Endothelial cell of umbilical vein (primary cell): ENCODE data around the gene EMC9. TPM values are rescaled to one million over a fixed set of nuclear protein-coding genes. Genes with fewer than 3 reads are reported as not detected.

ENCODE experiments used
- BruUV-seq: library from RNA; stranded (reverse); fragments of 400-500 nt; replicated peaks from 2 replicates; lab custom pipeline; 2021; lab: Mats Ljungman, UMichigan
- CTCF ChIA-PET: fragments of 300-600, 350-600 bp; sonication (Branson Sonifier 250); formaldehyde crosslinking; loops from one replicate; lab custom pipeline; 2021; ENCODE audit warnings: antibody characterized with exemption, inconsistent platforms; lab: Charles Lee
- POLR2A ChIA-PET: fragments of 300-600, 350-600 bp; sonication (Branson Sonifier 250); formaldehyde crosslinking; loops from one replicate; lab custom pipeline; 2021; ENCODE audit warnings: antibody characterized with exemption, inconsistent platforms; lab: Charles Lee
- DNase-seq: peaks from one replicate; pipeline ENCODE4 v3.0.0-alpha.2; 2011; ENCODE audit warnings: low read depth, low spot score
- FAIRE-seq: peaks from 2 replicates; lab custom pipeline; 2011; peaks lifted over from hg19 to GRCh38; lab: Jason Lieb, UNC
- H2AFZ ChIP-seq: 2 replicates; pipeline ENCODE4 v1.6.0; 2012; ENCODE audit warnings: low read depth, low read length, control low read depth, inconsistent platforms
- H3K27ac ChIP-seq: 2 replicates; pipeline ENCODE4 v1.5.1; 2011; ENCODE audit warnings: low read depth, mild to moderate bottlenecking, control low read depth, low read length, moderate library complexity; ENCODE audit not compliant: insufficient read depth
- H3K27me3 ChIP-seq, 2 experiments: 2 replicates each; pipeline versions ENCODE4 v1.6.0 to v1.6.1; 2011; ENCODE audit warnings: low read length in 2 of 2, mixed read lengths in 1 of 2; ENCODE audit not compliant: control insufficient read depth in 2 of 2, insufficient read depth in 2 of 2
- H3K36me3 ChIP-seq, 2 experiments: 2 replicates in 1 of 2; 3 replicates in 1 of 2; pipeline ENCODE4 v1.5.1; 2011; ENCODE audit warnings: low read length in 2 of 2, mild to moderate bottlenecking in 1 of 2, moderate library complexity in 1 of 2; ENCODE audit not compliant: control insufficient read depth in 2 of 2, insufficient read depth in 2 of 2; ENCODE audit errors: extremely low read depth in 1 of 2
- H3K4me1 ChIP-seq: 3 replicates; pipeline ENCODE4 v1.5.1; 2011; ENCODE audit warnings: mild to moderate bottlenecking, low read length; ENCODE audit not compliant: control insufficient read depth, insufficient read depth; ENCODE audit errors: extremely low read depth
- H3K4me2 ChIP-seq: 2 replicates; pipeline ENCODE4 v1.6.1; 2011; ENCODE audit warnings: low read length, control low read depth, mixed read lengths; ENCODE audit not compliant: insufficient read depth
- H3K4me3 ChIP-seq, 3 experiments: fragments of 200-600 bp in 1 of 3; sonication (generic), shearing (Covaris generic) in 1 of 3; replicated peaks in 1 of 3; 2 replicates each; pipeline ENCODE4 v1.5.1; 2011 to 2016; ENCODE audit warnings: control low read depth in 3 of 3, low read length in 3 of 3, mild to moderate bottlenecking in 2 of 3, inconsistent platforms in 1 of 3, low read depth in 1 of 3, moderate library complexity in 1 of 3; ENCODE audit not compliant: insufficient read depth in 1 of 3
- H3K79me2 ChIP-seq: 2 replicates; pipeline ENCODE4 v1.6.0; 2012; ENCODE audit warnings: low read length, inconsistent platforms; ENCODE audit not compliant: control insufficient read depth, insufficient read depth
- H3K9ac ChIP-seq: replicated peaks from 2 replicates; pipeline ENCODE3; 2011; ENCODE audit warnings: low read length, control low read depth; ENCODE audit not compliant: insufficient read depth; ENCODE audit errors: extremely low read depth
- H3K9me1 ChIP-seq: replicated peaks from 3 replicates; pipeline ENCODE4 v1.6.0; 2011; ENCODE audit warnings: mild to moderate bottlenecking, low read length; ENCODE audit not compliant: control insufficient read depth, insufficient read depth; ENCODE audit errors: extremely low read depth
- H3K9me3 ChIP-seq: replicated peaks from 2 replicates; pipeline ENCODE4 v1.5.1; 2012; ENCODE audit warnings: low read length, inconsistent platforms; ENCODE audit not compliant: control insufficient read depth, insufficient read depth
- H4K20me1 ChIP-seq: replicated peaks from 2 replicates; pipeline ENCODE3; 2011; ENCODE audit warnings: mild to moderate bottlenecking, low read length; ENCODE audit not compliant: control insufficient read depth, insufficient read depth; ENCODE audit errors: extremely low read depth
- EZH2 ChIP-seq: IDR thresholded peaks from 2 replicates; pipeline ENCODE4 v1.6.1; 2012; ENCODE audit warnings: borderline replicate concordance, low read depth, mild to moderate bottlenecking, moderate library complexity, low read length, inconsistent platforms; ENCODE audit not compliant: severe bottlenecking
- FOS ChIP-seq: IDR thresholded peaks from 2 replicates; pipeline ENCODE4 v1.6.1; 2011; ENCODE audit warnings: mild to moderate bottlenecking, low read length, moderate library complexity, borderline replicate concordance; ENCODE audit not compliant: insufficient read depth
- MAX ChIP-seq: IDR thresholded peaks from 2 replicates; pipeline ENCODE4 v1.6.1; 2011; ENCODE audit not compliant: insufficient read depth, insufficient read length
- dilution Hi-C: fragments of 300-500 bp; cut with MboI; formaldehyde crosslinking; loops from one replicate; pipeline ENCODE4 v1.15.0; 2019; ENCODE audit warnings: low sequenced_read_pairs; ENCODE audit not compliant: extremely low pct_ligation_motif_present
- intact Hi-C: fragments of 100-400 bp; cut with micrococcal nuclease; formaldehyde crosslinking; loops from one replicate; pipeline ENCODE4 v1.10.0; 2022
- polyA plus RNA-seq, 4 experiments: library from polyadenylated mRNA; depleted of rRNA in 3 of 4; stranded (reverse) in 3 of 4; unstranded in 1 of 4; fragments of >200 nt; gene quantifications; 2 replicates each; pipeline versions ENCODE4 v1.2.1 to v1.2.3, GENCODE V29; 2011 to 2012; ENCODE audit warnings: missing spikeins in 1 of 4
- total RNA-seq: library from RNA; stranded (reverse); gene quantifications from 2 replicates; pipeline ENCODE4 v1.2.3, GENCODE V29; 2021

EMC9 gene
- total and polyA plus RNA-seq, 2 donors (not counting 3 experiments of a cell fraction or from before 2014, with no cell fraction given), result 21.8 to 31.8 TPM

DNA sequence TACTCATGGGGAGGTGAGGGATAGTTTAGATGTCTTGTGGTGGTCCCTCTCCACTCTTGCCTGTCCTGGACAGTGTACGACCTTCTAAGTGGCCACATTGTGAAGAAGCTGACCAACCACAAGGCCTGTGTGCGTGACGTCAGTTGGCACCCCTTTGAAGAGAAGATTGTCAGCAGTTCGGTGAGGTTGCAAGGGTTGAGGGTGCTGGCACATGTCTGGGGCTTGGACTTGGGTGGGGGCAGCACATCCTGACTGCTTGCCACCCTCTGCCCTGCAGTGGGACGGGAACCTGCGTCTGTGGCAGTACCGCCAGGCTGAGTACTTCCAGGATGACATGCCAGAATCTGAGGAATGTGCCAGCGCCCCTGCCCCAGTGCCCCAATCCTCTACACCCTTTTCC is 18.5 kb downstream of the EMC9 start:
- peaks cover 11 to 35% of the 10 kb centered on the region in 2 experiments for H3K36me3 ChIP-seq
- no peaks in the 10 kb centered on the region for H3K79me2 ChIP-seq
- dilution Hi-C loops, result no loop called here
- BruUV-seq, result no TSS peak
- TF ChIP-seq MAX (no peak), EZH2 (no peak)
- ChIA-PET CTCF (interaction anchor here (0.6 to 1.3 kb wide), 2 partner anchors 38 to 64 kb away, joined by 3 read pairs; partner anchors contain the start of gene IRF9), POLR2A (no interaction called here)
- H3K9me3 ChIP-seq, result no peaks in the 10 kb centered on the region
- H3K9me1 ChIP-seq, result no peaks in the 10 kb centered on the region
- H4K20me1 ChIP-seq, result no peaks in the 10 kb centered on the region
- intact Hi-C loops, result no loop called here
- H3K4me3 ChIP-seq, result no peak overlapping the region
- H3K27me3 ChIP-seq, result no peaks in the 10 kb centered on the region
- FAIRE-seq (no peak), DNase-seq (no peak)
- no peak overlapping the region for H3K4me2 ChIP-seq
- no peaks in the 10 kb centered on the region for H3K4me1 ChIP-seq
- H3K9ac ChIP-seq, result no peak overlapping the region
- no peak overlapping the region for H2AFZ ChIP-seq
- no peak overlapping the region for H3K27ac ChIP-seq

DNA sequence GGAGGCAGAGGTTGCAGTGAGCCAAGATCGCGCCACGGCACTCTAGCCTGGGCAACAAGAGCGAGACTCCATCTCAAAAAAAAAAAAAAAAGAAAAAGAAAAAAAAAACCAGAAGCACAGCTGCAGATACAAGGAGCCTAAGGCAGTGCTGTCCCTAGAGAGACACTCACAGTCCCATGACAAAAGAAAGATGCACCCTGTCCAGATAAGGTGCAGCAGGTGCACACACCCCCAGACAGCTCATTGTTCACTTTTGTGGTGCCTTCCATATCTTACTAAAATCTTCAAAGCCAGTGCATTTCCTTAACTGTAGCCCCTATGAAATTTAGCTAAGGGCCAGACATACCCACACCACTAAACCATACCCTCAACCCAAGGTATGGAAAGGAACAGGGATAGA is 19.0 kb downstream of the EMC9 start:
- H3K27me3 ChIP-seq, result no peaks in the 10 kb centered on the region
- H3K9me3 ChIP-seq, result no peaks in the 10 kb centered on the region
- ChIA-PET POLR2A (no interaction called here), CTCF (interaction anchor here (0.6 to 1.3 kb wide), 2 partner anchors 39 to 64 kb away, joined by 3 read pairs; partner anchors contain the start of gene IRF9)
- no peaks in the 10 kb centered on the region for H3K79me2 ChIP-seq
- peaks cover 11 to 35% of the 10 kb centered on the region in 2 experiments for H3K36me3 ChIP-seq
- no peak for DNase-seq
- H2AFZ ChIP-seq, result no peak overlapping the region
- H4K20me1 ChIP-seq, result no peaks in the 10 kb centered on the region
- H3K9ac ChIP-seq, result no peak overlapping the region
- H3K4me3 ChIP-seq, result no peak overlapping the region
- no TSS peak for BruUV-seq
- dilution Hi-C loops, result no loop called here
- intact Hi-C loops, result no loop called here
- no peak for FAIRE-seq
- no peak overlapping the region for H3K4me2 ChIP-seq
- TF ChIP-seq FOS (no peak), MAX (no peak)
- no peak overlapping the region for H3K27ac ChIP-seq
- no peaks in the 10 kb centered on the region for H3K4me1 ChIP-seq
- no peaks in the 10 kb centered on the region for H3K9me1 ChIP-seq
